K562 (cell line): Measurements from ENCODE around the gene CERS6. TPM values are rescaled to one million over a fixed set of nuclear protein-coding genes. Genes with fewer than 3 reads are reported as not detected.

Source experiments
- ATAC-seq: fragments of 200-7000 bp; cut with Tn5 transposase; 3 replicates; pipeline ENCODE4 v1.9.1; 2020; ENCODE audit warnings: moderate library complexity
- BruUV-seq: library from RNA; stranded (reverse); fragments of 400-500 nt; replicated peaks from 2 replicates; lab custom pipeline; 2021; lab: Mats Ljungman, UMichigan
- CTCF ChIA-PET: fragments of 300-600 bp; formaldehyde crosslinking; extraction: SDS; loops from one replicate; lab custom pipeline; 2021; ENCODE audit warnings: low intra/inter-chr PET ratio; lab: Yijun Ruan, JAX
- POLR2A ChIA-PET: fragments of 300-600, 350-650 bp; sonication (Branson Sonifier 250); formaldehyde crosslinking; extraction: SDS; loops from one replicate; lab custom pipeline; 2021; ENCODE audit warnings: antibody characterized with exemption, inconsistent platforms; lab: Yijun Ruan, JAX
- DNase-seq, 4 experiments: peaks; one replicate each; pipeline versions ENCODE4 v3.0.0 to v3.0.0-alpha.2; 2011 to 2018; ENCODE audit warnings: low spot score in 3 of 4, mixed read lengths in 3 of 4; ENCODE audit errors: extremely low read depth in 1 of 4
- FAIRE-seq: peaks from 2 replicates; lab custom pipeline; 2011; peaks lifted over from hg19 to GRCh38; lab: Jason Lieb, UNC
- H2AFZ ChIP-seq: 2 replicates; pipeline ENCODE4 v1.6.0; 2011; ENCODE audit warnings: low read depth, low read length, control low read depth, inconsistent platforms
- H3K27ac ChIP-seq: fragments of 200-600 bp; 3 replicates; pipeline ENCODE4 v1.8.0; 2011; ENCODE audit warnings: low read depth, mild to moderate bottlenecking, control low read depth, inconsistent platforms, low read length, moderate library complexity, mixed read lengths; ENCODE audit errors: extremely low read depth
- H3K27me3 ChIP-seq, 2 experiments: fragments of 300-600 bp in 1 of 2; 2 replicates in 1 of 2; 3 replicates in 1 of 2; pipeline versions ENCODE4 v1.6.0 to v1.8.0; 2011; ENCODE audit warnings: inconsistent platforms in 2 of 2, low read length in 2 of 2, mild to moderate bottlenecking in 1 of 2, mixed read lengths in 1 of 2, moderate library complexity in 1 of 2; ENCODE audit not compliant: control insufficient read depth in 2 of 2, insufficient read depth in 2 of 2
- H3K36me3 ChIP-seq: fragments of 300-600 bp; 3 replicates; pipeline ENCODE4 v1.8.0; 2011; ENCODE audit warnings: mild to moderate bottlenecking, low read length, inconsistent platforms; ENCODE audit not compliant: control insufficient read depth, insufficient read depth
- H3K4me1 ChIP-seq, 2 experiments: fragments of 200-600 bp in 1 of 2; replicated peaks in 1 of 2; 2 replicates in 1 of 2; 3 replicates in 1 of 2; pipeline versions ENCODE4 v1.5.1 to v1.8.0; 2011; ENCODE audit warnings: inconsistent platforms in 2 of 2, low read length in 2 of 2, mild to moderate bottlenecking in 1 of 2, mixed read lengths in 1 of 2, moderate library complexity in 1 of 2; ENCODE audit not compliant: control insufficient read depth in 2 of 2, insufficient read depth in 2 of 2
- H3K4me2 ChIP-seq: 2 replicates; pipeline ENCODE4 v1.6.1; 2011; ENCODE audit warnings: low read length, control low read depth, inconsistent platforms, mixed read lengths; ENCODE audit not compliant: insufficient read depth
- H3K4me3 ChIP-seq: fragments of 200-600 bp; sonication (generic), shearing (Covaris generic); 2 replicates; pipeline ENCODE4 v1.5.1; 2016; ENCODE audit warnings: control low read depth, inconsistent platforms
- H3K79me2 ChIP-seq: fragments of 200-600 bp; 3 replicates; pipeline ENCODE4 v1.8.0; 2011; ENCODE audit warnings: low read length, inconsistent platforms; ENCODE audit not compliant: control insufficient read depth, insufficient read depth
- H3K9ac ChIP-seq, 2 experiments: 2 replicates each; pipeline versions ENCODE4 v1.6.0 to v1.6.1; 2011; ENCODE audit warnings: low read depth in 2 of 2, low read length in 2 of 2, control low read depth in 1 of 2, inconsistent platforms in 1 of 2, mild to moderate bottlenecking in 1 of 2, mixed read lengths in 1 of 2; ENCODE audit not compliant: insufficient read depth in 1 of 2
- H3K9me1 ChIP-seq: one replicate; pipeline ENCODE4 v1.6.0; 2011; ENCODE audit warnings: inconsistent platforms, mild to moderate bottlenecking, low read length, moderate library complexity; ENCODE audit not compliant: control insufficient read depth, insufficient read depth
- H3K9me3 ChIP-seq: replicated peaks from 2 replicates; pipeline ENCODE4 v1.5.1; 2011; ENCODE audit warnings: low read depth, low read length, inconsistent platforms; ENCODE audit not compliant: control insufficient read depth, insufficient read depth
- H4K20me1 ChIP-seq: replicated peaks from 2 replicates; pipeline ENCODE4 v1.6.1; 2011; ENCODE audit warnings: low read length, inconsistent platforms, mixed read lengths; ENCODE audit not compliant: control insufficient read depth, insufficient read depth
- NR2C1 ChIP-seq, 2 experiments: fragments of 450-650 bp; IDR thresholded peaks; 2 replicates each; pipeline ENCODE4 v1.6.1; 2017; ENCODE audit warnings: mild to moderate bottlenecking in 2 of 2, antibody characterized with exemption in 1 of 2, inconsistent platforms in 1 of 2, missing compliant biosample characterization in 1 of 2, missing genetic modification characterization in 1 of 2
- ZBTB40 ChIP-seq, 2 experiments: fragments of 450-650 bp in 1 of 2; sonication (generic) in 1 of 2; formaldehyde crosslinking in 1 of 2; IDR thresholded peaks; 2 replicates each; pipeline versions ENCODE4 v1.7.1 to v1.9.0; 2016 to 2022; ENCODE audit warnings: inconsistent platforms in 1 of 2, mild to moderate bottlenecking in 1 of 2, missing genetic modification reagents in 1 of 2
- WGBS: fragments of 100-300 bp; shearing (Covaris generic); methylation state at CpG from one replicate; pipeline ENCODE4 v1.1.6; 2016; ENCODE audit warnings: low coverage, mixed read lengths; ENCODE audit not compliant: insufficient coverage; ENCODE audit errors: missing lambda C conversion rate; 5-methylcytosine and 5-hydroxymethylcytosine counted together
- in situ Hi-C: fragments of 300-500 bp; cut with MboI; formaldehyde crosslinking; loops from 4 replicates; pipeline ENCODE4 v1.15.0; 2018; ENCODE audit warnings: inconsistent platforms, mixed read lengths
- intact Hi-C: fragments of 100-400 bp; cut with micrococcal nuclease; formaldehyde crosslinking; loops from 2 replicates; pipeline ENCODE4 v1.14.2; 2022
- polyA plus RNA-seq, 8 experiments: library from polyadenylated mRNA; depleted of rRNA in 4 of 8; stranded (reverse) in 5 of 8; unstranded in 3 of 8; fragments of >200 nt; fragmentation: Nextera tagmentation in 2 of 8; fragmentation: Illumina TruSeq in 1 of 8; extraction: Ambion mirVana in 2 of 8; extraction: Trizol in 1 of 8; gene quantifications; 2 replicates each; pipeline versions ENCODE4 v1.2.1 to v1.2.3, GENCODE V29; 2011 to 2014; ENCODE audit warnings: inconsistent platforms in 1 of 8, missing spikeins in 1 of 8
- total RNA-seq, 7 experiments: library from RNA; depleted of rRNA in 6 of 7; stranded (reverse); fragments of >200 nt in 6 of 7; fragmentation: Illumina TruSeq in 2 of 7; extraction: Trizol in 2 of 7; gene quantifications; 2 replicates each; pipeline versions ENCODE4 v1.2.1 to v1.2.3, GENCODE V29; 2011 to 2021; ENCODE audit warnings: low replicate concordance in 1 of 7

The CERS6 gene
- total and polyA plus RNA-seq, 9 of the 15 experiments (the other 6 are each of a cell fraction or from before 2014, with no cell fraction given), result 1.6 to 13.6 (median 11.4) TPM

DNA sequence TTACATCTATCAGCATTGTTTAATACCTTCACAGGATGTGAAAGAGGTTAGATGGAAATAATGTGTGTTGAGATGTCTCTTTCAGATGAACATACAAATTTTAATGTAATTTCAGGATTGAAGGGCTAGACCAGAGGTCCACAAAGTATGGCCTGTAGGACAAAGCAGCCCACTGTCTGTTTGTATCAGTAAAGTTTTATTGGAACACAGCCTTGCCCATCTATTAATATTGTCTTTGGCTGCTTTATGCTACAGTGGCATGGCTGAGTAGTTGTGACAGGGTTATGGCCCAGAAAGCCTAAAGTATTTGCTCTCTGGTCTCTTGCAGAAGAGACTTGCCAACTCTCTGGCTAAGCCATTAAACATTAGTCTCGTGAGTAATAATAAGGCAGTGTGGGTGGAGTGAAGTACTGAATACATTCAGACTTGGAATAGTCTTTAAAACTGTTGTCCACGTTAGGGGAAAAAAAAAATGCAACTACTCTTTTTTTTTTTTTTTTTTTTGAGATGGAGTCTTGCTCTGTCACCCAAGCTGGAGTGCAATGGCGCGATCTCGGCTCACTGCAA lies 271.9 kb downstream of the CERS6 start:
- DNase-seq (no peak), ATAC-seq (no peak), FAIRE-seq (no peak)
- H3K9me3 ChIP-seq, result no peaks in the 10 kb centered on the region
- WGBS, result 45% methylated on average over 2 of the region's 5 CpGs
- TF ChIP-seq ZBTB40 (IDR thresholded peaks at IDR 0.05) (peak; percentile 89), ZBTB40 (CRISPR knock-in tag; IDR thresholded peaks at IDR 0.05) (peak; percentile 81), NR2C1 (IDR thresholded peaks at IDR 0.05) (no peak), NR2C1 (tag; IDR thresholded peaks at IDR 0.05) (no peak)
- in situ Hi-C loops (no loop called here), intact Hi-C loops (no loop called here)
- H3K79me2 ChIP-seq, result no peaks in the 10 kb centered on the region
- H2AFZ ChIP-seq, result no peak overlapping the region
- no peaks in the 10 kb centered on the region; the same call in 2 of the 3 replicates for H3K36me3 ChIP-seq
- ChIA-PET CTCF (no interaction called here), POLR2A (interaction anchor here (0.6 to 2.1 kb wide), 3 partner anchors 12 to 76 kb away, joined by 3 to 6 read pairs (median 4); no protein-coding TSS in a partner anchor)
- no peak overlapping the region for H3K9ac ChIP-seq
- H3K9me1 ChIP-seq, result no peaks in the 10 kb centered on the region
- H3K4me2 ChIP-seq, result no peak overlapping the region
- no peaks in the 10 kb centered on the region for H3K27me3 ChIP-seq
- no peak overlapping the region for H3K4me3 ChIP-seq
- H3K27ac ChIP-seq, result no peak overlapping the region
- no peaks in the 10 kb centered on the region for H4K20me1 ChIP-seq
- BruUV-seq, result no TSS peak
- H3K4me1 ChIP-seq, result peaks cover 0 to 5% of the 10 kb centered on the region in 2 experiments; a peak in 2 of 5 replicates
